ENCODE measurements around the gene ANKRD13A. TPM values are rescaled to one million over a fixed set of nuclear protein-coding genes. Genes with fewer than 3 reads are reported as not detected.

Gene ANKRD13A
- total and polyA plus RNA-seq, 2 of the 13 experiments (the other 11 are each of a cell fraction or from before 2014, with no cell fraction given): 34.1 to 41.6 TPM

- TF ChIP-seq IRF1 (CRISPR knock-in tag; IDR thresholded peaks at IDR 0.05; ENCODE audit: low read depth) (no peak), U2AF1 (optimal IDR thresholded peaks at IDR 0.05; ENCODE audit: low read depth, low read length) (no peak), ZNF296 (CRISPR knock-in tag; conservative IDR thresholded peaks at IDR 0.05) (0 out of 2 replicates have a peak, but pooled peaks have one; percentile 19), NR0B2 (CRISPR knock-in tag; IDR thresholded peaks at IDR 0.05) (peak; percentile 86), ZNF770 (CRISPR knock-in tag; IDR thresholded peaks at IDR 0.05) (peak; percentile 36; the same call in 1 of the 2 replicates), BCL3 (CRISPR knock-in tag; IDR thresholded peaks at IDR 0.05) (peak; percentile 66; the same call in 1 of the 2 replicates), ZNF720 (CRISPR knock-in tag; IDR thresholded peaks at IDR 0.05) (no peak), MTERF4 (CRISPR knock-in tag; IDR thresholded peaks at IDR 0.05) (peak; percentile 68; the same call in 1 of the 2 replicates), ZNF3 (CRISPR knock-in tag; IDR thresholded peaks at IDR 0.05) (no peak), RELA (CRISPR knock-in tag; IDR thresholded peaks at IDR 0.05) (no peak), ZNF143 (CRISPR knock-in tag; IDR thresholded peaks at IDR 0.05) (no peak; the same call in 1 of the 2 replicates), ZBTB33 (CRISPR knock-in tag; IDR thresholded peaks at IDR 0.05) (peak; percentile 46), ZBTB21 (CRISPR knock-in tag; IDR thresholded peaks at IDR 0.05) (no peak), NKX3-1 (CRISPR knock-in tag; IDR thresholded peaks at IDR 0.05) (peak; percentile 68), ZNF260 (CRISPR knock-in tag; IDR thresholded peaks at IDR 0.05; ENCODE audit: borderline replicate concordance, low read depth) (no peak), ZNF547 (CRISPR knock-in tag; IDR thresholded peaks at IDR 0.05) (no peak; the same call in 1 of the 2 replicates), ZFY (CRISPR knock-in tag; IDR thresholded peaks at IDR 0.05) (peak; percentile 52; the same call in 1 of the 2 replicates)
Measured at GRCh38 chr12:109998904-109999648, at the start of gene ANKRD13A (continued).

All from HepG2 (cell line).